ENCODE measurements around the gene KCNJ8. TPM values are rescaled to one million over a fixed set of nuclear protein-coding genes. Genes with fewer than 3 reads are reported as not detected.

Gene KCNJ8
- total RNA-seq: 10.8 and 19.8 TPM in 2 replicates

GRCh38 chr12:21774358-21775132 lies at the start of gene KCNJ8:
Gene KCNJ8, minus strand, starts transcription at chr12:21774706. Its CDS starts 1,090 bp downstream, at chr12:21773616.

Other genes with a start within 250 kb of the KCNJ8 start
- under 0.01 and 0.18 TPM in 2 replicates for gene SPX, start 248.4 kb downstream of the KCNJ8 start, total RNA-seq
- not detected in 2 replicates for gene GYS2, start 169.9 kb downstream of the KCNJ8 start, total RNA-seq
- 722 and 725 TPM in 2 replicates for gene LDHB, start 116.9 kb downstream of the KCNJ8 start, total RNA-seq
- gene ABCC9, start 166.7 kb upstream of the KCNJ8 start, total RNA-seq: 10.7 and 26.7 TPM in 2 replicates